ENCODE measurements around the gene USP25. TPM values are rescaled to one million over a fixed set of nuclear protein-coding genes. Genes with fewer than 3 reads are reported as not detected.

Gene USP25
- total and polyA plus RNA-seq, 2 experiments from 2014 or later: 11.8 to 49.2 TPM

- ATAC-seq: no peak
- H3K9me3 Mint-ChIP-seq: peaks cover 38% of the 10 kb centered on the region
- Histone ChIP-seq H2AFZ (no peak overlapping the region), H3K4me3 (no peak overlapping the region), H3K27me3 (ENCODE audit: insufficient read depth) (no peaks in the 10 kb centered on the region), H3K9me2 (ENCODE audit: insufficient read depth) (no peaks in the 10 kb centered on the region), H3K79me2 (replicated peaks; ENCODE audit: insufficient read depth) (no peaks in the 10 kb centered on the region), H3K4me1 (ENCODE audit: insufficient read depth) (no peaks in the 10 kb centered on the region), H4K20me1 (replicated peaks; ENCODE audit: insufficient read depth) (no peaks in the 10 kb centered on the region), H3F3A (replicated peaks; ENCODE audit: low read depth) (no peaks in the 10 kb centered on the region), H3K27ac (ENCODE audit: low read depth) (no peak overlapping the region), H3K4me2 (no peak overlapping the region), H3K36me3 (ENCODE audit: insufficient read depth) (no peaks in the 10 kb centered on the region)
- no peak overlapping the region; the same call in 1 of the 2 replicates for H3K27ac Mint-ChIP-seq
- H3K4me1 Mint-ChIP-seq: peaks cover 4% of the 10 kb centered on the region; the same call in 1 of the 3 replicates
- peaks cover 27% of the 10 kb centered on the region for H3K36me3 Mint-ChIP-seq (ENCODE audit: low read depth)
- DNase-seq (ENCODE audit: low spot score): no peak
- H3K4me3 Mint-ChIP-seq: no peak overlapping the region
- no peak for TF ChIP-seq NANOG (IDR thresholded peaks at IDR 0.05; ENCODE audit: borderline replicate concordance)
- TF ChIP-seq EZH2phosphoT487 (IDR thresholded peaks at IDR 0.05; ENCODE audit: unreplicated experiment): no peak
- no peak for TF ChIP-seq ZNF114 (CRISPR knock-in tag; IDR thresholded peaks at IDR 0.05)
- TF ChIP-seq CREB1 (CRISPR knock-in tag; IDR thresholded peaks at IDR 0.05; ENCODE audit: low read depth): no peak
- no peak for TF ChIP-seq JUNB (IDR thresholded peaks at IDR 0.05; ENCODE audit: unreplicated experiment)
- no peak for TF ChIP-seq ETS1 (IDR thresholded peaks at IDR 0.05)
- no peak for TF ChIP-seq STAT1 (IDR thresholded peaks at IDR 0.05; ENCODE audit: unreplicated experiment)
- TF ChIP-seq EZH2 (IDR thresholded peaks at IDR 0.05; ENCODE audit: low read depth, unreplicated experiment): no peak
- no peak for TF ChIP-seq ZNF462 (CRISPR knock-in tag; IDR thresholded peaks at IDR 0.05)
- no peak for TF ChIP-seq POLR2AphosphoS5 (IDR thresholded peaks at IDR 0.05; ENCODE audit: low read depth)
- no peak for TF ChIP-seq CTCF (conservative IDR thresholded peaks at IDR 0.05; ENCODE audit: low read depth in 2 of 2)
- no peak for TF ChIP-seq REST (IDR thresholded peaks at IDR 0.05; ENCODE audit: unreplicated experiment)
- no peak for TF ChIP-seq ZNF331 (CRISPR knock-in tag; IDR thresholded peaks at IDR 0.05; ENCODE audit: low read depth)
- H3K27me3 Mint-ChIP-seq (ENCODE audit: insufficient read depth, low read depth, poor library complexity): peaks cover 21% of the 10 kb centered on the region
These were observed 165.6 kb downstream of the USP25 start for GRCh38 chr21:15895142-15896106.

Data from GM23338 (cell line).